GM11168 (cell line): ENCODE measurements around the gene TCEA2.
"Not testable (repeated sequence)": the region's sequence is repeated elsewhere in the genome, so short reads cannot be mapped to it uniquely, and the experiment has no call there.

Experiments
- in situ Hi-C: fragments of 300-500 bp; cut with MboI; formaldehyde crosslinking; loops from one replicate; pipeline ENCODE4 v1.12.0; 2022; ENCODE audit warnings: low sequenced_read_pairs; ENCODE audit not compliant: unreplicated experiment

Gene TCEA2

GRCh38 chr20:64105846-64106434, 42.9 kb downstream of the TCEA2 start:
- in situ Hi-C loops: no loop called here

DNA sequence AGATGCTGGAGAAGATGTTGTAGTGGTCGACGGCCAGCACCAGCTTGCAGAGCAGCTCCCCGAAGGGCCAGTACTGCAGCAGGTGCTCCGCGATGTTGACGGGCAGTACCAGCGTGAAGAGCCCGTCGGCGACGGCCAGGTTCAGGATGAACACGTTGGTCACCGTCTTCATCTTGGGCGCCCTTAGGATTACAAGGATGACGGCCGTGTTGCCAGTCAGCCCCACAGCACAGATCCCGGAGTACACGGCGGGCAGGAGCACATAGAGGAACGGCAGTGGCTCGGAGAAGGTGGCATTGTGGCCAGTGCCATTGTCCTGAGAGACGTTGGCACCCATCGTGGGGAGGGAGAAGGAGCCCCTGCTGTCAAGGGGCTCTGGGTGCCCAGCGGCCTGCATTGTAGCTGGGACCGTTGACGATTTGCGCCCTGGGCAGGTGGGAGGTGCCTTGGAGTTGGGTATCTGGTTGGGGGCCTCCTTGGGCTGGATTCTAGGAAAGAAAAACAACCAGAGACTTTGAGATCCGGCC, 43.5 kb downstream of the TCEA2 start:
- in situ Hi-C loops: no loop called here

GRCh38 chr20:64106981-64107735, 44.2 kb downstream of the TCEA2 start, which contains the start of gene NPBWR2:
TSS of gene NPBWR2 (minus strand) at chr20:64107565. CDS start at chr20:64106831, 734 bp downstream.
- in situ Hi-C loops: no loop called here

GRCh38 chr20:64107736-64108457, 44.9 kb downstream of the TCEA2 start:
- in situ Hi-C loops: no loop called here

DNA sequence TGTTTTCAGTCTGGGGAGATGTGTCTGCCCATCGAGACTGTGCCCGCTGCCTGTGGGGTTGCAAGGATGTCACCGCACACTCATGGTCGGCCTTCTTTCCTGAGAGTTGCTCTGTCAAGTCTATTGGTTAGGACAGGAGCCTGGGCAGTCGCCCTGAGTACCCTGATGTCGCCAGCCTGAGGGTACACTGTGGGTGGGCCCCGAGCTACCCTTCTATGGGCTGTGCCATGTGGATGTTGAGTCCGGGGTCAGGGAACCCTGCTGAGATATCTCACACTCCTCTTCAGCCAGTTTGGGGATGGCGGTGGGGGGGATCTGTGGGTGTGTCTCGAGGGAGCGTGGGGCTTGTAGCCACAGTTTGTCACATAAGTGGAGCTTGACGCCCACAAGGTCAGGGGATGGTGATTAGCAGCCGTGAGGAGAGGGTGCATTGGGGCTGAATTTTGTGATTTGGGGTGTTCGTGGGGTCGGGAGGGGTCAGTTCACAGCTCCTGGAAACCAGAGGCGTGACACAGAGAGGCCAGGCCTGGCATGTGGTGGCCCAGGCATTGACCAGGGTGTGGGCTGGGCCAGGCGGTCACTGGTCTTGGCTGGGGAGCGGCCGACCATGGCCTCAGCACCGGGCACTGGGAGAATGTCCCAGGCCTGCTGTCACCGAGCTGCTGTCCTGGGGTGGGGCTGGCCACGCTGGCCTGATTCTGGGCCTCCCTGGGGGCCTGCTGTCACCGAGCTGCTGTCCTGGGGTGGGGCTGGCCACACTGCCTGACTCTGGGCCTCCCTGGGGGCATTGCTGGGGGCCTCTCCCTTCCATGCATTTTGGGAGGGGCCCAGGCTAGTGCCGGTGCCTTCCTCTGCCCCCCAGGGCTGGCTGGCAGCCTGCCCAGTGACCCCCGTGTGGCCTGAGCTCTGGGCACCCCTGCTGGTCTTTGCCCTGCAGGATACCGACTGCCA, 46.0 kb downstream of the TCEA2 start:
- in situ Hi-C loops: no loop called here

GRCh38 chr20:64109831-64110391, 46.9 kb downstream of the TCEA2 start:
- in situ Hi-C loops: no loop called here

DNA sequence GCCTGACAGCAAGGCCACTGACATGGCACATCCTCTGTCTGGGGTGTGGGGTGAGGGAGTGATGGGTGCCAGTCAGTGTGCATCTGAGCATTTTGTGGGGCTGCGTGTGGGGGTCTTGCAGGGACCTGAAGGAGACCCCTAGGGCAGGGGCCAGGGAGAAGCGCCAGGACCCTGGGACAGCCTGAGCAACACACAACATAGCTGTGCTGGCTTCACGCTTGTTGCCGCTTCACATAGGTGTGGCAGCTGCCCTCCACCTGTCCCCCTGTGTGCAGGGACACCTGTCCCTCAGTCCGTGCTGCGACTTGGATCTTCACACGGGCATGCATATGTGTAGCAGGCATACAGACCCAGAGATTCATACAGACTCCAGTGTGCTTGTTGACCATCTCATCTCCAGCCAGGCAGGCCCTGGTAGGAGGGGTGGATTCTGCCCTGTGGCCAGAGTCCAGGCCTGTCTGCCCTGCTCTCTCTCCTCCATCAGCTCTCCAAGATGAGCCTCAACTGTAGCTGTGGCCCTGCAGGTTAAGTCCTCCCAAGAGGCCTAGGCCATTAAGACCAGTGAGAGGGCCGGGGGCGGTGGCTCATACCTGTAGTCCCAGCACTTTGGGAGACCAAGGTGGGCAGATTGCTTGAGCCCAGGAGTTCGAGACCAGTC, 47.5 kb downstream of the TCEA2 start:
- in situ Hi-C loops: no loop called here

DNA sequence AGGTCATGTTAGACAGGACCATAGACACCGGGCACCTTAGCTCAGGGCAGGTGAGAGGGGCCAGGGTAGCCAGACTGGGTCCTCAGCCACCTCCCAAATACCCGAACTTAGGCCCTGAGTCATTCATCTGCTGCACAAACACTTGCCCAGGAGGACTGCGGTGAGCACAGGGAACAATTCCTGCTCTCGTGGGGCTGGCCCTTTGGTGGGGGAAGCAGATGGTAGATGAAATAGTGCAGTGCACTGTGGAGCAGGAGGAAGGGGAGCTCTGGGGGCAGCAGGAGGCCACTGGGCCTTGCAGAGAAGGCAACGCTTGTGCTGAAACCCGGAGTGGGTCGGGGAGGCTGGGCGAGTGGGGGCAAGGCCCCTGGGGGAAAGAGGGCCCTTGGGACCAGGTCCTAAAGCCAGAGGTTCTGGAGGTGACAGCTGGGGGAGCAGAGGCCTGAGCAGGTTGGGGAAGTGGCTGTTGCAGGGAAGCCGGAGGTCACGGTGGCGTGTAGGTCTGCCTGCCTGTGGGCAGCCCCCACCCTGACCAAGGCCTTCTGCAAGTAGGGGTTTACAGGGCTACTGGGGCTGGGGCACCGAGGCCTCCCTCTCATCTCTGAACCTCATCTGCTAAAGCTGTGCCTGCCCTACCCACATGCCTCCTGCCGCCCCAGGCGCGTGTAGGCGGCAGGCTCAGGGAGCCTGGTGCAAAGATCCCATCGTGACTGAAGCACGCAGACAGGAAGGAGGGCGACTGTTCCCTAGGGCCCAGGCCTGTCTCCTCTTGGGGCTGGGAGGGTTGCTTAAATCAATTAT, 49.0 kb downstream of the TCEA2 start:
- in situ Hi-C loops: no loop called here

- in situ Hi-C loops: no loop called here
Observed at GRCh38 chr20:64112691-64113443, 49.9 kb downstream of the TCEA2 start.

- in situ Hi-C loops: no loop called here
Observed at GRCh38 chr20:64113444-64113775, 50.4 kb downstream of the TCEA2 start.

DNA sequence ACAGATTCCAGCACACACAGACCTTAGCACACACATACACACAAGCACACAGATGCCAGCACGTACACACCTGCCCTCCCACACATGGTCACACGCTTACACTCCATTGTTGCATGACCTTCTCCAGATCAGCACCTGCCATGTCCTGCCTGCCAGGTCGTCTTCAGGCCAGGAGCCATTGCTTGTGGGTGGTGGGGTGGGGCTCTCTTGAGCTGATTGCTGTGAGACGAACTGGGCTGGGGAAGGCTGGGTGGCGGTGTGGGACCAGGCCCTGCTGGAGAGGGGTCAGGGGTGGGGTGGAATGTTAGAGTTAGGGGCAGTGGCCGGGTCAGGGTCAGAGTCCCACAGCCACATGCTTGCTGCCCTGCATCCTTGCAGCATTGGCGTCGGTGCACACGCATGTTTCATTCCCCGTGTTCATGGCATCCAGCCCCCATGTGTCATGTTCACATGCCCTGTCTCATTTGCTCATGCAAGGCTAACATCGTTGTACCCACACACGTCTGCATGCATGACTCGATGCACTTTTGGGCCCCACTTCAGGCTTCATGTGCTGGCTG, 50.9 kb downstream of the TCEA2 start:
- in situ Hi-C loops: no loop called here

- in situ Hi-C loops: no loop called here
Observed at GRCh38 chr20:64114356-64114971, 51.5 kb downstream of the TCEA2 start.

GRCh38 chr20:64115171-64115911, 52.3 kb downstream of the TCEA2 start:
- in situ Hi-C loops: no loop called here

DNA sequence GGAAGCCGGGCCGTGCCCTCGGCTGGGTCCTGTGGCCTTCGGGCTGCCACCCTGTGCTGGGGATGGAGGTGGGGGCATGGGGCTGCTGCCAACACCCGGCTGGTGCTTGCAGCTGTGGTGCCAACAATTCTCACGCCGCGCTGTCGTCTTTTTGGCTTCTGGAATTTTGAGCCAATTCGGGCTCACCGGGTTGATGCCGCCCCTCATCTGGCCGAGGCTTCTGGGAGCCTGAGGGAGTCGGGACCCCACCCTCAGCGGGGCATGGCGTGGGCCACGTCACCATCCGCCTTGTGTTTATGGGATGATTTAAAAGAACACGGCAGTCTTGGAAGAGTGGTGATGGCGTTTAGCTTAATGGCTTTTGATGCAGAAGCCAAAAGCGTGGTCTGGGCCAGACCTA, 53.0 kb downstream of the TCEA2 start:
- in situ Hi-C loops: no loop called here

GRCh38 chr20:64116541-64117431, 53.8 kb downstream of the TCEA2 start:
- in situ Hi-C loops: no loop called here

DNA sequence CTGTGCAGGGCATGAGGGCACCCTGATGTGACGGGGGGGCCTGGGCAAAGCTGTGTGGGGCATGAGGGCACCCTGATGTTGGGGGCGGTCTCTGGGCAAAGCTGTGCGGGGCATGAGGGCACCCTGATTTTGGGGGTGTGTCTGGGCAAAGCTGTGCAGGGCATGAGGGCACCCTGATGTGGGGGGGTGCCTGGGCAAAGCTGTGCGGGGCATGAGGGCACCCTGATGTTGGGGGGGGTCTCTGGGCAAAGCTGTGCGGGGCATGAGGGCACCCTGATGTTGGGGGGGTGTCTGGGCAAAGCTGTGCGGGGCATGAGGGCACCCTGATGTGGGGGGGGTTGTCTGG, 54.4 kb downstream of the TCEA2 start:
- in situ Hi-C loops: not testable (repeated sequence)
